Sciatic nerve (tissue), 2 donors: ENCODE data around the gene SLITRK4. TPM values are rescaled to one million over a fixed set of nuclear protein-coding genes. Genes with fewer than 3 reads are reported as not detected.

Source experiments
- ATAC-seq: fragments of 200-7000 bp; cut with Tn5 transposase; one replicate; pipeline ENCODE4 v1.9.1; 2020; ENCODE audit warnings: mild to moderate bottlenecking, moderate library complexity
- DNase-seq: peaks from one replicate; pipeline ENCODE4 v3.0.0-alpha.2; 2020; ENCODE audit warnings: low spot score
- intact Hi-C: fragments of 100-400 bp; cut with DNase I; formaldehyde crosslinking; loops from one replicate; pipeline ENCODE4 v1.14.2; 2022
- total RNA-seq: library from RNA; stranded (reverse); fragmentation: NEBNext Ultra II Directional; extraction: Animal tissue kit (Norgen Biotek cat#: 25700); gene quantifications from one replicate; pipeline ENCODE4 v1.2.1, GENCODE V29; 2021
- donor health status: DM: no; HTN: no; CAD: no.
- donor health status: DM: no; HTN: no; CAD: no.

The SLITRK4 gene
- total RNA-seq, 1 donor from 2014 or later: 1.5 TPM

GRCh38 chrX:143581240-143581639 is 54.7 kb downstream of the SLITRK4 start:
- intact Hi-C loops: no loop called here
- ATAC-seq (no peak), DNase-seq (no peak)

GRCh38 chrX:143580266-143580665 is 55.6 kb downstream of the SLITRK4 start:
- intact Hi-C loops: no loop called here
- ATAC-seq: no peak
- DNase-seq: no peak

Other genes starting within 250 kb of the SLITRK4 start
- not detected for gene SPANXN3, start 118.6 kb downstream of the SLITRK4 start, total RNA-seq
- gene SPANXN2, start 84.7 kb upstream of the SLITRK4 start, total RNA-seq: not detected
- not detected for gene UBE2NL, start 248.0 kb upstream of the SLITRK4 start, total RNA-seq